GM20431 (cell line): ENCODE measurements around the gene IGFBP7.

Source experiments
- in situ Hi-C: fragments of 300-500 bp; cut with MseI, MboI; formaldehyde crosslinking; loops from one replicate; pipeline ENCODE4 v1.15.0; 2020; ENCODE audit warnings: low sequenced_read_pairs; ENCODE audit not compliant: unreplicated experiment

IGFBP7 gene

DNA sequence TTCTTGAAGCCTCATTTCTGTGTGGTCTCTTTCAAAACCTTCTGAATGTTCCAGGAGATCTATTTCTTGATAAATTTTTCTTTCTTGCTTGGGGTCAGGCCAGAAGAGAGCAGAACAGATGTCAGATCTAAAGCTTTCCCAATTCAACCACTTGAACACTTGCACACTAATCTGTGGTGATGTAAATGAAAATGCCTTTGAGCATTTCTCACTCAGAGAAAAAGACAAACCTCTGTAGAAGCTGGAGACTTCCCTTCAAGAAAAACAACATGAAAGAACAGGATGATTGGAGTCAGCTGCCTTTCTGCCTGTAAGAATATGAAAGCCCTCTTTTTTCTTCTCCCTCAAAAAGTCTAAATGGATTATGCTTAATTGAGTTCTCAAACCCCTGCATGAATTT, 11.2 kb downstream of the IGFBP7 start:
- in situ Hi-C loops: no loop called here

DNA sequence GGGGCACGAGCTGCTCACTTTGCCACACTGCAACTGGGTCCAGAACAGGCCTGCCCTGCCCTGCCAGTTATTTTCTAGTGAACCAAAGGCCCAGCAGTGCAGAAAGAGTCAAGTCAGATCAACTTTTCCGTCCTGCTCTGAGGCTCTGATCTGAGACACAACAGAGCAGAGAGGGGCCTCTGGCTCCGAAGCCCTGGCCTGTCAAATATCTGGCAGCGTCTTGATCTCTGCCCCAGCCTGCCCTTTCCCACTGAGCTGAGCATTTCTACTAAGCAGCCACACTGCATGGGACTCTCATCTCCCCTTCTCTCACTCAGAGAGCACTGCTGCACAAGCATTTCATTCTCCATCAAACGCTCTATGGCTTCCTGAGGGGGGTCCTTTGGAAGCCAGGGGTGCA, 11.8 kb downstream of the IGFBP7 start:
- in situ Hi-C loops: no loop called here

DNA sequence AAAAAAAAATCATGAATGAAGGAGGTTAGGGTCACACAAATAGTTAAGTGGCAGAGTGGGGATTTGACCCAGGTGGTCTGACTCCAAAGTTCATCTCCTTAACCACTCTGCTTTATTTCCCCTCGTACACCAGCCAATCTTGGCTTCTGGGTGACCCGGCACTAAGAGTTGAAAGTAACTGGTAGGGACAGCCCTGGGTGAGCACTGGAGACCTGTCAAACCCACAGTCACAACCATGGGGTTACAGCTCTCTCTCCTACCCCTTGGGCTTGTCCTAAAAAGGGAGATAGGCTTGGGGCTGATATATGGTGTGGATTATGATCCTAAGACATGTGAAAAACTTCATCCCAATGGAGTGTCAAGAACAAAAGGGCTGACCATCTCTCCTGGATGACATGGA, 12.5 kb downstream of the IGFBP7 start:
- in situ Hi-C loops: no loop called here

DNA sequence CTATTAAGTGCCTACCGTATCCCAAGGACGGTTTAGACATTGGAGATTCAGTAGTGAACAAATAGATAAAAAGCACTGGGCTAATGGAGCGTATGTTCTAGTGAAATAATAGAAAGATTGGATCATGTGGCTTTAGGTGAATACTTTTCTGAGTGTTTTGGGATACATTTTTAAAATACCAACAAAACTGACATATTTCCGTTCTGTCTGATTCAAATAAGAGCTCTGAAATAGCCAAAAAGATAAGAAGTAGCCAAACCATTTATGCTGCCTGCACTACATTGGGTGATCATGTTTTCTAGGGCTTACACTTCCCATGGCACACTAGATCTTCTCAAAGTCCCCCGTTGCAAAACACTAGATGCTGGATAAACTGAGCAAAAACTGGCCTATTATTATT, 14.2 kb downstream of the IGFBP7 start:
- in situ Hi-C loops: no loop called here

DNA sequence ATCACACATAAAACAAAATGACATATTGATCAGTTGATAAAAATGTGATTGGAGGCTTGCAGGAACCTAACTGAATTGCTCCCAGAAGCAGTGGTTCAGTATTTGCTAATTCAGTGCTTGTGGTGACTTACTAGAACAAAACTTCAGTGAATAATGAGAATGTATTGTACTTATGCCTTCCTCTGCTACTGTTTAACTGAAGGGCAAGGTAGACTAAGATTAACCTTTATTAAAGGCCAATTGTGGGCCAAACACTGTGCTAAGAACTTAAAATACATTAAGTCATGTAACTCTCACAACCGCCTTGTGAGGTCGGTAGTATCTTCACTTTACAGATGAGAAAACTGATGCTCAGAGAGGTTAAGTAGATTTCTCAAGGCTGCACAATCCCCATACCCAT, 14.9 kb downstream of the IGFBP7 start:
- in situ Hi-C loops: no loop called here

DNA sequence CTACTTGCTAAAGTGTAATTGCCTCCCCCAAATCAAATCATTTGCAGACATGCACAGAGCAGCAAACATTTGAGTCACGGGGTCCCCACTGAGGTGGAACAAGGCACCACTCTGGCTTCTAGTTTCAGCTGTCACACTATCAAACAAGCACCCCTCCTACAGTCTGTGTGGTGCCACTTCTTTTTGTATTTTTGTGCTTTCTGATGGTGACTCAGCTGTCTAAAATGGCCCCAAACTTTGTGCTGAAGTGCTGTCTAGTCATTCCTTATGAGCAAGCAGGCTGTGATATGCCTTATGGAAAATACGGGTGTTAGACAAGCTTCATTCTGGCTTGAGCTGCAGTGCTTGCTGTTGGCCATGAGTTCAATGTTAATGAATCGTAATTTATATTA, 15.4 kb downstream of the IGFBP7 start:
- in situ Hi-C loops: no loop called here

DNA sequence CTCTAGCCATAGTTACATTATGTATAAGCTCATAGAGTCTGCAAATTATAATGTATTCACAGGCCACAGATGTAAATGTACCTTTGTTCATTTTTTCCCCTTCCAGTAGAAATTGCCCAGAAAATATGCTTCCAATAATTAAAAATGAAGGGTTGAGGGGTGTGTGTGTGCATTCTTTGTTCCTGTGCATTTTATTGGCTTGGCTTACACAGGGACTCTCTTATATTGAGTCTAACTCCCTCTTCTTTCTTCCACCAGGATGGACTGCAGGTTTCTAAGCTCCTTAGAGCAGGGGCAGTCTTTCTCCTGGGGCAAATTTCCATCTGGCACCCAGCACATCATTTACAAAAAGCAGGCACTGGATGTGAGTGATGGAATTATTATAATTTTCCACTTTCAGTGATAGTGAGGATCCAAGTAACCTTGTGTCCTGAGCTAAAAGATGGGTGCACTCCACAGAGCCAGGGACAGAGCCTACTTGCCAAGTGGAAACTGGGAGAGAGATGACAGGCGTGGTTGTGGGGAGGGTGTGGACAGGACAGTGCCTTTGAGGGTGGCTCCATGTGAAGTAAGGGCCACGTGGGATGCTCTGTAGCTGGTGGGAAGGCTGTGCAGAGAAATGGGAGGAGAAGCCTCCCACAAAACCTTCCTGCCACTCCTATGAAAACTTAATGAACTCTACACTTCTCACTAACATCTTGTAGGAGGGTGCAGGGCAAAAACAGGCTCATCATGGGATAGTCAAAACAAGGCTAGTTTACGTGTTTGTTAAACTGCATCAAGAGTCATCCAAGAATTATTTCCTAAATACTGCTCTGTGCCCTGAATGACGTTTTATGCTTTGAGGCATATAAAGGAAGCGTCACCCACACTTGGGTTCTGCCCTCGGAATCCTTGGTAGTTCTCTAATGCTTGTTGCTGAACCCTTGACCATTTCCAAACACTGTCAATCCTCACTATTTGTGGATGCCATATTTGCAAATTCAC, 16.0 kb downstream of the IGFBP7 start:
- in situ Hi-C loops: no loop called here

DNA sequence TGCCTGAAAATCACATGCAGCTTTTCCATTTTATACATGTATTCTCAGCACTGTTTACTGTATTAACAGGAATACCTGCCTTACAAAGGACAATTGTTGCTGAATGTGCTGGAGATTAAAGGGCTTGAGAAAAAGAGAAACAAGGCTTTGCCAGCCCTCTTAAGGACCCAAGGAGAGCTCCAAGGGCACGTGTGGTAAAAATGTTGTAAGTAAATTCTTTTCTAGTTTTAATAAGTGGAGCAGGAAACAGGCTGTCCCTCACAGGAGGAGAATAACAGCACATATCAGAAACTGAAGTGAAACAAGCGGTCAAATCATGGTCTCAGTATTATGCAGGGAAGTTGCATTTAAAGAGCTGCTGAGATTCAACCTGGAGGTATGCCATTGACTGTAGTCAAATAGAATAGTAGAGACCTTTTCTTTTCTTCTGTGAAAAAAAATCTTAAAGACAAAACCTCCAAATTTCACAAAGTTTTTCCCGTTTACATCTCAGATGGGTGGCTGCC, 18.5 kb downstream of the IGFBP7 start:
- in situ Hi-C loops: no loop called here

DNA sequence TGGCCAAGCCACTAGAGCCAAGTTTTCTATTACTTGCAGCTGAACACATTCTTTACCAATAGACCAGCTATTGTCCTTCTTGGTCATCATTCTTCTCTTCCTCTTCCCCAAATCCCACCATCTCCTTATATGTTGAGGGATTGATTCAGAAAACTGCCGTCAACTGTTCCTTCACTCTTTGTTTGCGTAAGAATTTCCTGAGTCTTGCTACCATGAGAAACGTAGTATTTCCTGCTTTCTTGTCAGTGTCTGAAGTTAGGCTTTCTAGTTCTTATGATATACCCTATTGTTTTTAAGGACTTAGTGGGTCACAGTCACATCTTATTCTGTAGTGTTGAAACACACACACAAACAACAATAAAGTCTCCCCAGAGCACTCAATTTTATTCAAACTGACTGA, 20.1 kb downstream of the IGFBP7 start:
- in situ Hi-C loops: no loop called here

DNA sequence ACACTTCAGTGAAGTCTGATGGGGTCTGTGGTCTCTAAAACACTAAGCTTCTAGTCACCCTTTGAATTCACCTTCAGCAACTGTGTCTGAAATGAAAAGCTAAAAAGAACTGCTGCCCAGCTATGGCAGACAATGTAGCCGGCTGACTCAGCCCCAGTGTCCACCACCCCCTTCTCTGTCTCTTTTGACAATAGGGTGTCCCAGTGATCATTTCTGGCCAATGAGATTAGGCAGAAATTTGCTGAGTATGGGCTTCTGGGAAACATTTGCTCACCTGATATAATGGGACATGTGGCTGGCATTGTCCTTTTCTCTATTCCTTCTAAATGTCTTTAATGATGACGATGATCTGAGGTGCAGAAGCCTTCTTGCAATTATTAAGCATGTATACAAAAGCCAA, 20.6 kb downstream of the IGFBP7 start:
- in situ Hi-C loops: no loop called here

DNA sequence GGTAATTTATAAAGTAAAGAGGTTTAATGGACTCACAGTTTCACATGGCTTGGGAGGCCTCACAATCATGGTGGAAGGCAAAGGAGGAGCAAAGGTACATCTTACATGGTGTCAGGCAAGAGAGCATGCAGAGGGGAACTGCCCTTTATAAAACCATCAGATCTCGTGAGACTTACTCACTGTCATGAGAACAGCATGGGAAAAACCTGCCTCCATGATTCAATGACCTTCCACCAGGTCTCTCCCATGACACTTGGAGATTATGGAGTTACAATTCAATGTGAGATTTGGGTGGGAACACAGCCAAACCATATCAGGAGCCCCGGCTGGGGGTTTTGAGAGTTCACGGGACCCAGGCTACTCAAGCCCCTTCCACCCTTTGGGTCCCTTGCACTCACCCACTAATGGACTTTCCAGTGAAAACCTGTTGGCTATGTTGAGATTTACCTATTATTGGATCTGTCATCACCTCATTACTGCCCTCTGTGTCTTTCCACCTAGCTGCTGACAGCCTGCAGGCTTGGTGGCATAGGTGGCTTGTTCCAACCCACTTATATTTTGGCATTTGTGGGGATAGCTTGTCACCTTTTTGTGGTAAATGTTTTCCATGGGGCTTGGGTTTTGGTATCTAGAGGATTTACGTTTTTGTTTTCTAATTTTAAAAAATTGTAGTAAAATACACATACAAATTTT, 24.0 kb downstream of the IGFBP7 start:
- in situ Hi-C loops: no loop called here

DNA sequence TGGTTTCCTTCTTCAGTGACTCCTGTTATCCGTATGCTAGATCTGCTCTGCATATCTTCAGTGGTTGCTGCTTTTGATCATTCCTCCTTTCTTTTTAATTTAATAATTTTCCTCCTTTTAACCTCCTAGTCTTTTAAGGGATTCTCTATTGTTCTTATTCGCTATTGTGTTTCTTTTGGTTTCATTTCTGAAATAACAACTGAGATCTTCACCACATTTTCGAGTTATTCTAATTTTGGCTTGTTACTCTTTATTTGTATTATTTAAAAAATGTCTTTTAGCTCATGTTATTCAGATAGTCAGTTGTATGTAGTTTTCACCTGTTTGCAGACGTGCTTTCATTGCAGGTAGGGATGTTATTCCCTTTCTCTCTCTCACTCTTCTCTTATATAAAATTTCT, 24.9 kb downstream of the IGFBP7 start:
- in situ Hi-C loops: no loop called here

DNA sequence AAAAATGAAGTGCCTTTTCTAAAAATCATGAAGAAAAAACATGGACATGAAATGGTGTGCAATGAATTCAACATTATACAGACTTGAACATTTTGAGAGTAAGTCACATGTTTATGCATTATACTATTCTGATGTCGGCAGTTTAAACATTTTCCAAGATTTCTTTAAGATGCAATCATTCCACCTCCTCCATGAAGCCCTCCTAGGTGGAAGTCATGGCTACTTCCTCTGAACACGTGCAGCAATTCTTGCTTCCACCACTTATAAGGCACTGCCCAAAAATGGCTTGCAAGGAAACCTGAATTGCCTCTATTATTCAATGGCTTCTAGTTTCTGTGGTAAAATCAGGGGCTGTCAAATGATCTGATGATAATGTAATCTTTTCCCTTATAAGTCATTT, 25.8 kb downstream of the IGFBP7 start:
- in situ Hi-C loops: no loop called here

DNA sequence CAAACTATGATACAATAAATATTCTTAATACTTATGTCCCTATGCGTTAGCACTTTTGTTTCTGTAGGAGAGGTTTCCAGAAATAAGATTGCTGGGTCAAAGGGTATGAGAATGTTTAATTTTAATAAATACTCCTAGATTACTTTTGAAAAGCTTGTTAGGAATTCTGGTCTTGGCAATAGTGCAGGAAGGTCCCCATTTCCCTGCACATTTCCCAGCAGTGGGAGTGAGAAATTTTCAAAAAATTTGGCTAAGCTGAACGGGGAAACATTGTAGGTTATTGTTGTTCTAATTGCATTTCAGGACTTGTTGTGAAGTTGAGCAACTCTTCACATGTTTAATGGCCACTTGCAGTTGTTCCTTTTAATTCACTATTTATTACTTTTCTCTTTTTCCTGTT, 27.1 kb downstream of the IGFBP7 start:
- in situ Hi-C loops: no loop called here

DNA sequence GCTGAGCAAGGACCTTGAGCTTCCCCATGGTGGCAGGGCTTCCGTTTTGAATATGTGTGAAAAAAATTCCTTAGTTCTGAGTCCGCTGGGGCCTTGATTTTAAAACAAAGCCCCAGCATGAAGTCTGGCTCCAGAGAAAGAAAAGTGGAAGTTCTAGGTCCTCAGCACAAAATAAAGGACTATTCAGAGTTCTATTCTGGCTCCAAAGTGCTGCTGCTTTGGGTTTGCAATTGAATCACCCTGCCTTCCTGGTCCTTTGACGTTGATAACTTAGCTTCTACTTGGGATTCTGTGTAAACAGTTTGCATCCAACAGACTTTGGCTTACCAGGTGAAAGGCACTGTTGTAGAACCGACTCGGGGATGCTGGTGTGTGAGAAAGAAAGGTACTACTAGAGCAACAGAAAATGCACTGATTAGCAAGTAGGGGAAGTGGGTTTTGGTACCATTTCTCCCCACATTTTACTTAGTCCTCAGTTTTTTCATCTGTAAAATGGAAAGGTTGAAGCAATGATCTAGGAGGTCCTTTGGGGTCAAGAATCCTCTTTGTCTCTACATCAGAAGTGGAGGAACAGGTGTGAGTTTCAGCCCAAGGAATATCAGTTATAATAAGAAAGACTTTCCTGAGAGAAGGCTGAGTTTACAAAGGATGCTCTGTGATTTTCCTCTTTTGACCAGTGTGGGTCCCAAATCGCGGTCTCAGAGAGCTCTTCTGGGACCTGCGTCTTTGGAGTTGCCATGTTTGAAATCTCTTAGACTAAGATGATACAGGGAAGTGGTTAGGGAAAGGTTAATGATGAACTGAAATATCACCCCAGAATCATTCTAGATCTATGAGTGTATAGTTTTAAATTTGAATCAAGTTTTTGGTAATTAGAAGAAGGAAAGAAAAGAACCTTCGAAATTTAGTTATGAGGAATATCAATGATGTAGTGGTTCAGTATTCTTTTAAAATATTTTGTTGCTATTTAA, 28.2 kb downstream of the IGFBP7 start:
- in situ Hi-C loops: no loop called here

DNA sequence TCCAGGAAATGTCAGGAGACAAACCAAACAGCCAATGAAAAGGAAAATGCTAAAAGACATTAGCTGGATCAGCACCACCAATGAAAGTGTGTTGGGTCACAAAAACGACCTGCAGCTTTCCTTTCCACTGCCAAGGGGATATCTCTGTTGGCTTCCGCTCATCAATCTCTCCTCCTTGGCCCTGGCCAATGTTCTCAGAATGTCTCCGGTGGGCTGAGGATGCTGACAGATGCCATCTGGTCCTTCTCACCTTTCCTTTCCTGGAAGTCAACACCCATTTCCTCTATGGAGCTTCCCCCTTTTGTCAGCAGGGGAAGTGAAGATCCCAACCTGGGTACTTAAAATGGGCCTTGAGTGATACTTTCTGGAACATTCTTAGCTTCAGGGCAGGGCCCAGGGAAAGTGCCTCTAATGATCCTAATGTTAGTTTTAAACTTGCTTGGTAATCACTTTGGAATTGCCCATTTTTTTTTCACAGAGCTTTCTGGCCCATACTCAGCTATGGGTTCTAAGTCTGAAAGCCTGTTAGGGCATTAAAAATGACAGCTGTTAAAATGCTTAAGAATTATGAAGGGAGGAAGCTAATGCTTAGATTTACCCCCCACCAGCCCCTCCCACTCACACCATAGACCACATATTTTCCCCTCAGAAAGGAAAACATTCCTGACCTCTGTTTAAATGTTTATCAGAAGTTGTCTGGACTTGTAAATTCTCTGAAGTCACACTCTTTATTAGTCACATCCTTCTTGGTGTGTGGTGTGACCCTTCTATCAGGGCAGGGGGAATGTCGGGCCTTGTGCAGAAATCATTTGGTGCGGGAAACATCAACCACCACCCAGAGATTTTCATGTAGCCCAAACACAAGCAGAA, 29.2 kb downstream of the IGFBP7 start:
- in situ Hi-C loops: no loop called here

DNA sequence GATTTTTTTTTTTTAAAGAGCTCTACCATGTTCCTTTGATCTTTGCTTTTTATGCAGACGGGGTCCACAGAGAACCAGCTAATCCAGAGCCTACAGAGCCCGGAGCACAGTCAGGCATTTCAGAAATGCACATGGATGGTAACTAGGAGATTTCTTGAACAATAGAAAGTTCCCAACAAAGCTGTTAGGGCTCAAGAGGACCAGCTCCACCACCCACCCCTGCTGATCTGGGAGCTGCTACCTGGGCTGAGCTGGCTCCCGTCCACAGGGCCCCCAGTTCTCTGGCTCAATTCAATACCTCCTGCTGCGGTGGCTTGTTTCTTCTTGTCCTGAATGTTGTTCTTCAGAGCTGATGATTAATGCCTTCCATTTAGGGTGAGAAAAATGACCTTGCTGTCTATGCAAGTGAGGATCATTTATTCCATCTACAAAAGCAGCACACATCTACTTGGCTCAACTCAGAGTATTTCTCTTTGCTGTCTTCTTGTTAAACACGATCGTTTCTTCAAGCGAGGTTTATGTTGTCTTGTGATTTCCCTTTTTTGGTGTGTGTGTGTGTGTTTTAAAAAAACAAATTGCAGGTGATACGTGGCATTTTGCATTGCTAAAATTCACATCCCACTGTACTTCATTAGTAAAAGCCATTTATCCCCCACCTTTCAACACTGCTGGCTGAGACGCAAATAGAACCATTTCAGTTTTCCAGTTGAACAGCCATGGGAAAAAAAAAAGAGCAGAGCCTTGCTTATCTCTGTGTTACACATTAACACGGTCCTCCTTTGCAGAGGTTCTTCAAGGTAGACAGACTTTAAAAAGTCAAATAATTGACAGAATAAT, 31.3 kb downstream of the IGFBP7 start:
- in situ Hi-C loops: no loop called here

DNA sequence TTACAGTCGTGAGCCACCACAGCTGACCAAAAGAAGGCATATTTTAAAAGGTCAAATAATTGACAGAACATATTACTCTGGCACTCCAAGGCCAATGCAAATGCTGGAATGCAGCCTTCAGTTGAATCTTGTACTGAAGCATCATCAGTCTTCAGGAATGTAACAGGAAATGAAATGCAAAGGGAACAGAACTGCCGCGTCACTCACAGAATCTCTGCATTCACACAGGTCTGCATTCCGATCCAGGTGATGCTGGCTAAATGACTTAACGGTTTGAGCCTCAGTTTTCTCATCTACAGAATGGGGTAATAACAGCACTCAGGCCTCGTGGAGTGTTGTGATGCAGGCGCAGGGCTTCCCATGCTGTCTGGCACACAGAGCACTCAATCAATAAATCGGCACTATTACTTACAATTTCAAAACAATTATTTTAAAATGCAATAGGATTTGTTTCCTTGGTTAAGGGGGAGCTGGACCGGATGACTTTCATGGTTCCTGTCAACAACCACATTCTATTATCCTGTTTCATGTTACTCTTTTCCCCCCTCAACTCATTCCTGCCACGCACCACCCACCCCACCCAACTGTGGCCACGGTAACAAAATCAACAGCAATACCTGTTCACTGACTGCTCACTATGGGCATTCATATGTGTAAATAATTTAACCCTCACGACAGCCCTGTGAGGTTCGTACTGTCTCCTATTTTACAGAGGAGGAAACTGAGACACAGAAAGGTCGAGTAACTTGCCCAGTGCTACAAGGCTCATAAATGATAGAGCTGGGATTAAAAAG, 32.4 kb downstream of the IGFBP7 start:
- in situ Hi-C loops: no loop called here
